T-helper 2 cell treated with Interferon-gamma antibody and Interleukin-4, amounts not matched to agents 5 μg/mL and 100 μg/mL, for 36 hours (primary cell): ENCODE results near the gene PHF21A.

Source experiments
- DNase-seq: peaks from one replicate; pipeline ENCODE4 v3.0.0; 2021; ENCODE audit warnings: low spot score
- H3K27ac Mint-ChIP-seq: one replicate; pipeline ENCODE4 v1.8.0; 2021; ENCODE audit warnings: mild to moderate bottlenecking, mixed read lengths
- H3K27me3 Mint-ChIP-seq: one replicate; pipeline ENCODE4 v1.8.0; 2021; ENCODE audit warnings: low read depth, mixed read lengths
- H3K36me3 Mint-ChIP-seq: one replicate; pipeline ENCODE4 v1.8.0; 2021; ENCODE audit warnings: low read depth, mixed read lengths
- H3K4me1 Mint-ChIP-seq: one replicate; pipeline ENCODE4 v1.8.0; 2021; ENCODE audit warnings: low read depth, mixed read lengths
- H3K4me3 Mint-ChIP-seq: one replicate; pipeline ENCODE4 v1.8.0; 2022; ENCODE audit warnings: mild to moderate bottlenecking, moderate library complexity, mixed read lengths
- H3K9me3 Mint-ChIP-seq: one replicate; pipeline ENCODE4 v1.8.0; 2021; ENCODE audit warnings: mixed read lengths

Gene PHF21A

GRCh38 chr11:45932217-45932616 lies 189.0 kb downstream of the PHF21A start:
- no peak for DNase-seq
- Mint-ChIP-seq H3K4me3 (no peak overlapping the region), H3K36me3 (peaks cover 18% of the 10 kb centered on the region), H3K27me3 (no peaks in the 10 kb centered on the region), H3K4me1 (peaks cover 21% of the 10 kb centered on the region), H3K27ac (no peak overlapping the region), H3K9me3 (no peaks in the 10 kb centered on the region)

- DNase-seq: no peak
- Mint-ChIP-seq H3K4me1 (peaks cover 21% of the 10 kb centered on the region), H3K9me3 (no peaks in the 10 kb centered on the region), H3K27me3 (no peaks in the 10 kb centered on the region), H3K27ac (no peak overlapping the region), H3K36me3 (peaks cover 18% of the 10 kb centered on the region), H3K4me3 (no peak overlapping the region)
These were observed 189.5 kb downstream of the PHF21A start for GRCh38 chr11:45931739-45932138.

GRCh38 chr11:45930951-45931570 lies 190.2 kb downstream of the PHF21A start:
- Mint-ChIP-seq H3K27ac (peak overlapping the region; percentile 88), H3K4me1 (peaks cover 21% of the 10 kb centered on the region), H3K36me3 (peaks cover 14% of the 10 kb centered on the region), H3K4me3 (peak overlapping the region; percentile 69), H3K9me3 (no peaks in the 10 kb centered on the region), H3K27me3 (no peaks in the 10 kb centered on the region)
- DNase-seq: no peak

GRCh38 chr11:45930031-45930794 lies 191.0 kb downstream of the PHF21A start:
- Mint-ChIP-seq H3K27ac (peak overlapping the region; percentile 88), H3K4me3 (peak overlapping the region; percentile 69), H3K9me3 (no peaks in the 10 kb centered on the region), H3K27me3 (peaks cover 2% of the 10 kb centered on the region), H3K36me3 (peaks cover 12% of the 10 kb centered on the region), H3K4me1 (peaks cover 21% of the 10 kb centered on the region)
- no peak for DNase-seq

GRCh38 chr11:45929486-45930030 lies 191.7 kb downstream of the PHF21A start:
- H3K9me3 Mint-ChIP-seq: no peaks in the 10 kb centered on the region

GRCh38 chr11:45928535-45929215 lies 192.6 kb downstream of the PHF21A start:
- Mint-ChIP-seq H3K4me3 (no peak overlapping the region), H3K36me3 (peaks cover 7% of the 10 kb centered on the region), H3K4me1 (peaks cover 21% of the 10 kb centered on the region), H3K9me3 (no peaks in the 10 kb centered on the region), H3K27ac (peak overlapping the region; percentile 49), H3K27me3 (peaks cover 15% of the 10 kb centered on the region)
- no peak for DNase-seq

More at GRCh38 chr11:45929486-45930030, 191.7 kb downstream of the PHF21A start:
- DNase-seq: no peak
- Mint-ChIP-seq H3K4me3 (peak overlapping the region; percentile 69), H3K4me1 (peaks cover 21% of the 10 kb centered on the region), H3K27me3 (peaks cover 8% of the 10 kb centered on the region), H3K27ac (peak overlapping the region; percentile 88), H3K36me3 (peaks cover 10% of the 10 kb centered on the region)

GRCh38 chr11:45927684-45928413 lies 193.4 kb downstream of the PHF21A start:
- H3K27me3 Mint-ChIP-seq: peaks cover 20% of the 10 kb centered on the region
- no peak overlapping the region for H3K4me3 Mint-ChIP-seq
- peaks cover 21% of the 10 kb centered on the region for H3K4me1 Mint-ChIP-seq
- H3K9me3 Mint-ChIP-seq: no peaks in the 10 kb centered on the region
- no peak for DNase-seq
- peaks cover 7% of the 10 kb centered on the region for H3K36me3 Mint-ChIP-seq
- H3K27ac Mint-ChIP-seq: peak overlapping the region; percentile 8

- peaks cover 20% of the 10 kb centered on the region for H3K27me3 Mint-ChIP-seq
- H3K4me1 Mint-ChIP-seq: peaks cover 21% of the 10 kb centered on the region
- H3K9me3 Mint-ChIP-seq: no peaks in the 10 kb centered on the region
- H3K27ac Mint-ChIP-seq: peak overlapping the region; percentile 8
- no peak for DNase-seq
- H3K4me3 Mint-ChIP-seq: no peak overlapping the region
- peaks cover 4% of the 10 kb centered on the region for H3K36me3 Mint-ChIP-seq
These were observed 193.9 kb downstream of the PHF21A start for GRCh38 chr11:45927332-45927683.

- Mint-ChIP-seq H3K36me3 (peaks cover 2% of the 10 kb centered on the region), H3K9me3 (no peaks in the 10 kb centered on the region), H3K4me1 (peaks cover 21% of the 10 kb centered on the region), H3K4me3 (no peak overlapping the region), H3K27ac (no peak overlapping the region), H3K27me3 (peaks cover 21% of the 10 kb centered on the region)
- DNase-seq: no peak
These were observed 194.5 kb downstream of the PHF21A start for GRCh38 chr11:45926536-45927331.

GRCh38 chr11:45926001-45926401 lies 195.3 kb downstream of the PHF21A start:
- peaks cover 2% of the 10 kb centered on the region for H3K36me3 Mint-ChIP-seq
- DNase-seq: no peak
- H3K27ac Mint-ChIP-seq: no peak overlapping the region
- H3K27me3 Mint-ChIP-seq: peaks cover 27% of the 10 kb centered on the region
- no peak overlapping the region for H3K4me3 Mint-ChIP-seq
- H3K4me1 Mint-ChIP-seq: peaks cover 20% of the 10 kb centered on the region
- H3K9me3 Mint-ChIP-seq: no peaks in the 10 kb centered on the region

- no peak for DNase-seq
- H3K36me3 Mint-ChIP-seq: peaks cover 2% of the 10 kb centered on the region
- no peak overlapping the region for H3K27ac Mint-ChIP-seq
- peaks cover 27% of the 10 kb centered on the region for H3K27me3 Mint-ChIP-seq
- H3K4me3 Mint-ChIP-seq: no peak overlapping the region
- H3K9me3 Mint-ChIP-seq: no peaks in the 10 kb centered on the region
- H3K4me1 Mint-ChIP-seq: peaks cover 18% of the 10 kb centered on the region
These were observed 195.7 kb downstream of the PHF21A start for GRCh38 chr11:45925550-45925949.

- no peak overlapping the region for H3K4me3 Mint-ChIP-seq
- H3K9me3 Mint-ChIP-seq: no peaks in the 10 kb centered on the region
- H3K36me3 Mint-ChIP-seq: no peaks in the 10 kb centered on the region
- peaks cover 27% of the 10 kb centered on the region for H3K27me3 Mint-ChIP-seq
- DNase-seq: no peak
- no peak overlapping the region for H3K27ac Mint-ChIP-seq
- H3K4me1 Mint-ChIP-seq: peaks cover 12% of the 10 kb centered on the region
These were observed 196.3 kb downstream of the PHF21A start for GRCh38 chr11:45924927-45925326.
